Measurements from ENCODE around the gene DNAH5. TPM values are rescaled to one million over a fixed set of nuclear protein-coding genes. Genes with fewer than 3 reads are reported as not detected.
A peak's percentile ranks its signal among the peaks of the same experiment; 100 is the strongest.

DNAH5 gene
- total RNA-seq, 1 donor from 2014 or later, result 0.12 TPM

DNA sequence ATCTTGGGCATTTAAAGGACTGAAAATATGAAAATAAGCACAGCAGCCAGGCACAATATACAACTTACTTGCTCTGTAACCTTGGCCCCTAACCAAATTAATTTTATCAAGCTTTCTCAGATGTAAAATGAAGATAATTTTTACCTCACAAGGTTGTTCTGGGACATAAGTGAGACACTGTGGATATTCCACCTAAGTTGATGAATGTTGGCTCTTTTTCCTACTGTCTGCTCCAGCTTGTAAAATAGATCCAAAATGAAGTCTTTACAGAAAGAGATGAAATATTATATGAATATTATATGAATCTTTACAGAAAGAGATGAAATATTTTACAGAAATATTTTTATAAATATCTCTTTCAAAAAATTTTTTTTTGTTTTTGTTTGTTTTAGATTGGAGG is 270.1 kb downstream of the DNAH5 start:
- Mint-ChIP-seq H3K27ac (ENCODE audit: unreplicated experiment) (no peak overlapping the region), H3K27me3 (ENCODE audit: low read depth) (peaks cover 3% of the 10 kb centered on the region)

DNA sequence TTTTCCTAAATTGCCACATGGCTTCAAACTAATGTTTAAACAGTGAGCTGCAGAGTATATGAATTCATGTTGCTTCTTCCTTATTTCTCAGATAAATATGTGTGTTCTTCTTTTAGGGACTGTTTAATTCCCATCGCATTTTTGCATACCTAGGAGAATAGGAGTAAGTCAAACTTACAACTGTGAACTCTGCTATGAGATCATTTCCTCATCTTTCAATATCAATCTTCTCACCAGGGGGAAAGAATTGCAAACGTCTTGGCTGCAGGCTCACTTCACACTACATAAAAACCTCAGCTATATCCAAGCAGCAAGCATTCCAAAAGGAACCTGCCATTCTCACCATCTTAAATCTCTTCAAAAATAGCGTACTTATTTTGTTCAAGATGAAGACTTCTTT is 271.0 kb downstream of the DNAH5 start:
- H3K9me3 Mint-ChIP-seq, result peaks cover 10% of the 10 kb centered on the region
- no peaks in the 10 kb centered on the region for H3K4me1 Mint-ChIP-seq
- no peak overlapping the region for H3K27ac Mint-ChIP-seq (ENCODE audit: unreplicated experiment)
- no peak for DNase-seq (ENCODE audit: low read depth, low spot score)
- TF ChIP-seq, protein P1, sequence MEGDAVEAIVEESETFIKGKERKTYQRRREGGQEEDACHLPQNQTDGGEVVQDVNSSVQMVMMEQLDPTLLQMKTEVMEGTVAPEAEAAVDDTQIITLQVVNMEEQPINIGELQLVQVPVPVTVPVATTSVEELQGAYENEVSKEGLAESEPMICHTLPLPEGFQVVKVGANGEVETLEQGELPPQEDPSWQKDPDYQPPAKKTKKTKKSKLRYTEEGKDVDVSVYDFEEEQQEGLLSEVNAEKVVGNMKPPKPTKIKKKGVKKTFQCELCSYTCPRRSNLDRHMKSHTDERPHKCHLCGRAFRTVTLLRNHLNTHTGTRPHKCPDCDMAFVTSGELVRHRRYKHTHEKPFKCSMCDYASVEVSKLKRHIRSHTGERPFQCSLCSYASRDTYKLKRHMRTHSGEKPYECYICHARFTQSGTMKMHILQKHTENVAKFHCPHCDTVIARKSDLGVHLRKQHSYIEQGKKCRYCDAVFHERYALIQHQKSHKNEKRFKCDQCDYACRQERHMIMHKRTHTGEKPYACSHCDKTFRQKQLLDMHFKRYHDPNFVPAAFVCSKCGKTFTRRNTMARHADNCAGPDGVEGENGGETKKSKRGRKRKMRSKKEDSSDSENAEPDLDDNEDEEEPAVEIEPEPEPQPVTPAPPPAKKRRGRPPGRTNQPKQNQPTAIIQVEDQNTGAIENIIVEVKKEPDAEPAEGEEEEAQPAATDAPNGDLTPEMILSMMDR (conservative IDR thresholded peaks at IDR 0.05), result no peak
- H3K27me3 Mint-ChIP-seq (ENCODE audit: low read depth), result peaks cover 3% of the 10 kb centered on the region
- no peak overlapping the region for H3K4me3 Mint-ChIP-seq
- H3K36me3 Mint-ChIP-seq (ENCODE audit: low read depth), result no peaks in the 10 kb centered on the region

More for the DNA sequence above, 270.1 kb downstream of the DNAH5 start:
- Mint-ChIP-seq H3K36me3 (ENCODE audit: low read depth) (no peaks in the 10 kb centered on the region), H3K9me3 (peaks cover 10% of the 10 kb centered on the region), H3K4me1 (no peaks in the 10 kb centered on the region), H3K4me3 (no peak overlapping the region)
- TF ChIP-seq, protein P1 (conservative IDR thresholded peaks at IDR 0.05), result no peak
- DNase-seq (ENCODE audit: low read depth, low spot score), result no peak

DNA sequence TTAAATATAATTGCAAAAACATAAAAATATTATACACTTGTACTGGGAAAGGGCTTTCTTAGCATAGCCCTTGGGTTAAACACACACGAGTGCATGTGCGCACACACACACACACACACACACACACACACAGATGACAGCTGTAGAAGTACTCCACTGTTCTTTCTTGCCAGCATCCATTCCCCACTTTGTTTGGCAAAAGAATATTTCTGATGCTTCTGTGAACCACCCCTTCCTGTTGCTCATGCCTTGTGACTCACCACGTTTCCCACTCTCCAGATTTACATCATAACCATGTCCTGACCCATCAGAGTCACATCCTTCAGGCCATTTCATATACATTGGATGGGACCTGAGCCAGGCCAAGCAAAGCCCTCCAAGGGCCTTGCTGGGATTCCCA is 280.1 kb downstream of the DNAH5 start:
- Mint-ChIP-seq H3K27ac (ENCODE audit: unreplicated experiment) (no peak overlapping the region), H3K9me3 (no peaks in the 10 kb centered on the region), H3K4me3 (no peak overlapping the region), H3K27me3 (ENCODE audit: low read depth) (peaks cover 3% of the 10 kb centered on the region), H3K36me3 (ENCODE audit: low read depth) (no peaks in the 10 kb centered on the region), H3K4me1 (no peaks in the 10 kb centered on the region)
- TF ChIP-seq, protein P1 (conservative IDR thresholded peaks at IDR 0.05), result no peak
- DNase-seq (ENCODE audit: low read depth, low spot score), result no peak

GRCh38 chr5:13662626-13663025 is 281.9 kb downstream of the DNAH5 start:
- H3K27me3 Mint-ChIP-seq (ENCODE audit: low read depth), result peaks cover 3% of the 10 kb centered on the region

DNA sequence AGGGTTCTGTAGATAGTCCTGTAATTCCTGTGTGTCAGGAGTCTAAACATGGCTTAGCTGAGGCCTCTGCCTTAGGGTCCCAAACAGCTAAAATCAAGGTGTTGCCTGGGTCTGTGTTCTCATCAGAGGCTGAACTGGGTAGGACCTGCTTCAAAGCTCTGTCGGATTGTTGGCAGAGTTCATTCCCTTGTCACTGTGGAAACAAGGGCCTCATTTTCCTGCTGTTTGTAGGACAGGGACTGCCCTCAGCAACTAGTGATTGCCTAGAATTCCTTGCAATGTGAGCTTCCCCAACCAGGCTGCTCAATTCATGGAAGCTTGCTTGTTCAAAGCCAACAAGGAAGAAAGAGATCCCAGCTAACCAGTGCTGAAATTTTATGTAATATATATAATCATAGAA is 283.2 kb downstream of the DNAH5 start:
- no peak for DNase-seq (ENCODE audit: low read depth, low spot score)
- Mint-ChIP-seq H3K27me3 (ENCODE audit: low read depth) (peaks cover 3% of the 10 kb centered on the region), H3K4me3 (no peak overlapping the region), H3K27ac (ENCODE audit: unreplicated experiment) (no peak overlapping the region), H3K36me3 (ENCODE audit: low read depth) (no peaks in the 10 kb centered on the region), H3K9me3 (no peaks in the 10 kb centered on the region), H3K4me1 (no peaks in the 10 kb centered on the region)
- TF ChIP-seq, protein P1 (conservative IDR thresholded peaks at IDR 0.05), result no peak

More at GRCh38 chr5:13662626-13663025, 281.9 kb downstream of the DNAH5 start:
- Mint-ChIP-seq H3K9me3 (no peaks in the 10 kb centered on the region), H3K4me3 (no peak overlapping the region), H3K36me3 (ENCODE audit: low read depth) (no peaks in the 10 kb centered on the region), H3K4me1 (no peaks in the 10 kb centered on the region), H3K27ac (ENCODE audit: unreplicated experiment) (no peak overlapping the region)
- DNase-seq (ENCODE audit: low read depth, low spot score), result no peak
- TF ChIP-seq, protein P1 (conservative IDR thresholded peaks at IDR 0.05), result no peak

- Mint-ChIP-seq H3K9me3 (no peaks in the 10 kb centered on the region), H3K27ac (ENCODE audit: unreplicated experiment) (no peak overlapping the region), H3K27me3 (ENCODE audit: low read depth) (no peaks in the 10 kb centered on the region), H3K4me3 (no peak overlapping the region), H3K36me3 (ENCODE audit: low read depth) (no peaks in the 10 kb centered on the region), H3K4me1 (no peaks in the 10 kb centered on the region)
- DNase-seq (ENCODE audit: low read depth, low spot score), result no peak
- TF ChIP-seq, protein P1 (conservative IDR thresholded peaks at IDR 0.05), result peak; percentile 33
These were observed 284.4 kb downstream of the DNAH5 start for GRCh38 chr5:13660072-13660471.

All from neural crest cell (in vitro differentiated cells).